MM.1S (cell line): ENCODE measurements around the gene ALKBH3.

Experiments
- DNase-seq: peaks from one replicate; pipeline ENCODE4 v3.0.0-alpha.2; 2015
- H2AFZ ChIP-seq: fragments of 300-600 bp; sonication (generic); 2 replicates; pipeline ENCODE4 v1.6.0; 2016; ENCODE audit warnings: antibody characterized with exemption, low read length
- H3F3A ChIP-seq: fragments of 300-600 bp; sonication (generic); 2 replicates; pipeline ENCODE4 v1.6.1; 2016; ENCODE audit warnings: mild to moderate bottlenecking, antibody characterized with exemption, low read length, moderate library complexity, mixed read lengths; ENCODE audit not compliant: insufficient read depth
- H3K27ac ChIP-seq: fragments of 300-600 bp; sonication (generic); 2 replicates; pipeline ENCODE4 v1.5.1; 2016; ENCODE audit warnings: mild to moderate bottlenecking, low read length
- H3K27me3 ChIP-seq: fragments of 300-600 bp; sonication (generic); replicated peaks from 2 replicates; pipeline ENCODE4 v1.6.0; 2016; ENCODE audit warnings: low read length; ENCODE audit not compliant: insufficient read depth
- H3K36me3 ChIP-seq: fragments of 300-600 bp; sonication (generic); replicated peaks from 2 replicates; pipeline ENCODE4 v1.6.1; 2016; ENCODE audit warnings: mild to moderate bottlenecking, low read length, mixed read lengths; ENCODE audit not compliant: insufficient read depth
- H3K4me1 ChIP-seq: fragments of 300-600 bp; sonication (generic); 2 replicates; pipeline ENCODE4 v1.6.1; 2016; ENCODE audit warnings: low read length, mixed read lengths
- H3K4me2 ChIP-seq: fragments of 300-600 bp; sonication (generic); 2 replicates; pipeline ENCODE4 v1.6.0; 2016; ENCODE audit warnings: low read depth, low read length
- H3K4me3 ChIP-seq: fragments of 300-600 bp; sonication (generic); 2 replicates; pipeline ENCODE4 v1.5.1; 2016; ENCODE audit warnings: low read length, mixed read lengths
- H3K79me2 ChIP-seq: fragments of 300-600 bp; sonication (generic); 2 replicates; pipeline ENCODE4 v1.6.1; 2016; ENCODE audit warnings: mixed run types, low read length, mixed read lengths
- H3K9ac ChIP-seq: fragments of 300-600 bp; sonication (generic); 2 replicates; pipeline ENCODE4 v1.6.1; 2016; ENCODE audit warnings: low read length, mixed read lengths
- H3K9me2 ChIP-seq: fragments of 300-600 bp; sonication (generic); replicated peaks from 2 replicates; pipeline ENCODE4 v1.6.1; 2016; ENCODE audit warnings: mild to moderate bottlenecking, low read length, mixed read lengths; ENCODE audit not compliant: insufficient read depth
- H3K9me3 ChIP-seq: fragments of 300-600 bp; sonication (generic); replicated peaks from 2 replicates; pipeline ENCODE4 v1.6.1; 2016; ENCODE audit warnings: mild to moderate bottlenecking, low read length, mixed read lengths; ENCODE audit not compliant: insufficient read depth
- H4K20me1 ChIP-seq: fragments of 300-600 bp; sonication (generic); 2 replicates; pipeline ENCODE4 v1.6.1; 2016; ENCODE audit warnings: mild to moderate bottlenecking, low read length, moderate library complexity, mixed read lengths; ENCODE audit not compliant: insufficient read depth
- EZH2 ChIP-seq: fragments of 300-600 bp; sonication (generic); optimal IDR thresholded peaks from 2 replicates; pipeline ENCODE3; 2017; ENCODE audit warnings: low read depth, mild to moderate bottlenecking, antibody characterized with exemption, low read length, mixed read lengths
- EZH2phosphoT487 ChIP-seq: fragments of 300-600 bp; sonication (generic); IDR thresholded peaks from 2 replicates; pipeline ENCODE4 v1.6.1; 2018; ENCODE audit warnings: antibody characterized with exemption, low read length
- TF ChIP-seq, protein P1 (sequence below): fragments of 300-600 bp; sonication (generic); IDR thresholded peaks from 2 replicates; pipeline ENCODE4 v1.5.1; 2016; ENCODE audit warnings: antibody characterized with exemption, low read length, mixed read lengths

The ALKBH3 gene

DNA sequence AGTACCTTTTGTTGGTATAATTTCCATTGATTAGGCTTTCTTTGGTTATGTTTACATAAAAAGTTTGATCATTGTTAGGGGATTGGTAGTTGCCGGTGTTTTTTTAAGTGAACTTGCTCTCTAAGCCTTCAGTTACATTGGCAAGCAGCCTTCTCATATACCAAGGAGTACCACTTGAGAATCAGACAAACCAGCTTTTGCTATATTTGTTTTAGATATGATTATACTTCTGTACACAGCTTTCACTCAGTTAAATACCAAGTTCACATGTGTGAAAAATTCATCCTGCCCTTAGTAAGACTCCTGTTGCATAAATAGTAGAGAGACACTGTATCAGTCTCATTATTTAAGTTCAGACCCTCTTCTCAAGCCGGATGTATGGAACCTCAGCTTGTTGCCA is 22.4 kb downstream of the ALKBH3 start:
- H3K27ac ChIP-seq, result no peak overlapping the region
- H2AFZ ChIP-seq, result no peak overlapping the region
- no peaks in the 10 kb centered on the region for H3K9me2 ChIP-seq
- H3K9ac ChIP-seq, result no peak overlapping the region
- peaks cover 21% of the 10 kb centered on the region for H3K4me1 ChIP-seq
- H3K4me3 ChIP-seq, result no peak overlapping the region
- no peaks in the 10 kb centered on the region for H3K9me3 ChIP-seq
- peaks cover 14% of the 10 kb centered on the region for H3F3A ChIP-seq
- TF ChIP-seq EZH2 (no peak), EZH2phosphoT487 (no peak)
- TF ChIP-seq, protein P1, sequence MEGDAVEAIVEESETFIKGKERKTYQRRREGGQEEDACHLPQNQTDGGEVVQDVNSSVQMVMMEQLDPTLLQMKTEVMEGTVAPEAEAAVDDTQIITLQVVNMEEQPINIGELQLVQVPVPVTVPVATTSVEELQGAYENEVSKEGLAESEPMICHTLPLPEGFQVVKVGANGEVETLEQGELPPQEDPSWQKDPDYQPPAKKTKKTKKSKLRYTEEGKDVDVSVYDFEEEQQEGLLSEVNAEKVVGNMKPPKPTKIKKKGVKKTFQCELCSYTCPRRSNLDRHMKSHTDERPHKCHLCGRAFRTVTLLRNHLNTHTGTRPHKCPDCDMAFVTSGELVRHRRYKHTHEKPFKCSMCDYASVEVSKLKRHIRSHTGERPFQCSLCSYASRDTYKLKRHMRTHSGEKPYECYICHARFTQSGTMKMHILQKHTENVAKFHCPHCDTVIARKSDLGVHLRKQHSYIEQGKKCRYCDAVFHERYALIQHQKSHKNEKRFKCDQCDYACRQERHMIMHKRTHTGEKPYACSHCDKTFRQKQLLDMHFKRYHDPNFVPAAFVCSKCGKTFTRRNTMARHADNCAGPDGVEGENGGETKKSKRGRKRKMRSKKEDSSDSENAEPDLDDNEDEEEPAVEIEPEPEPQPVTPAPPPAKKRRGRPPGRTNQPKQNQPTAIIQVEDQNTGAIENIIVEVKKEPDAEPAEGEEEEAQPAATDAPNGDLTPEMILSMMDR, result no peak
- no peak for DNase-seq
- no peak overlapping the region for H3K4me2 ChIP-seq
- no peaks in the 10 kb centered on the region for H3K36me3 ChIP-seq
- peaks cover 11% of the 10 kb centered on the region for H3K79me2 ChIP-seq
- no peaks in the 10 kb centered on the region for H3K27me3 ChIP-seq
- no peaks in the 10 kb centered on the region for H4K20me1 ChIP-seq

DNA sequence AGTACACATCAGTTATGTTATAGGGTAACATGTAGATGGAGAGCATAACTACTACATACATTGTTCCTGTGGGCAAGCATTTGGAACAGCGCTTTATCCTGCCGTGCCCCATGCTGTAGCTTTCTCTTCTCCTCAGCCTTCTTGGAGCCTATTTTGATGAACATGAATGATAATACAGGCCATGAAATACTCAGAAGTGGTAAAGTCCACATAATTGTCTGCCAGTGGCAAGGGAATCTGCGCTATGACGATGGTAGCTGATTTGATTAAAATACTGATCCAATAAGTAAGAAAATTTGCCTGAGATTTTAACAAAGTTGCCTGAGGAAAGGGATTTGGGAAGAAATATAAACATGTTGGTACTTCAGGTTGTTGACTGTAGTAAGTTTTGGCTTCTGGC is 23.3 kb downstream of the ALKBH3 start:
- Histone ChIP-seq H3K9ac (no peak overlapping the region), H3F3A (peaks cover 18% of the 10 kb centered on the region), H3K9me2 (no peaks in the 10 kb centered on the region), H3K79me2 (peaks cover 20% of the 10 kb centered on the region), H3K9me3 (no peaks in the 10 kb centered on the region), H3K4me2 (no peak overlapping the region), H3K36me3 (no peaks in the 10 kb centered on the region), H3K4me1 (peaks cover 29% of the 10 kb centered on the region), H3K4me3 (no peak overlapping the region), H2AFZ (no peak overlapping the region), H4K20me1 (no peaks in the 10 kb centered on the region), H3K27me3 (no peaks in the 10 kb centered on the region), H3K27ac (no peak overlapping the region)
- TF ChIP-seq EZH2phosphoT487, result no peak
- no peak for TF ChIP-seq EZH2
- TF ChIP-seq, protein P1, result no peak
- DNase-seq, result no peak

DNA sequence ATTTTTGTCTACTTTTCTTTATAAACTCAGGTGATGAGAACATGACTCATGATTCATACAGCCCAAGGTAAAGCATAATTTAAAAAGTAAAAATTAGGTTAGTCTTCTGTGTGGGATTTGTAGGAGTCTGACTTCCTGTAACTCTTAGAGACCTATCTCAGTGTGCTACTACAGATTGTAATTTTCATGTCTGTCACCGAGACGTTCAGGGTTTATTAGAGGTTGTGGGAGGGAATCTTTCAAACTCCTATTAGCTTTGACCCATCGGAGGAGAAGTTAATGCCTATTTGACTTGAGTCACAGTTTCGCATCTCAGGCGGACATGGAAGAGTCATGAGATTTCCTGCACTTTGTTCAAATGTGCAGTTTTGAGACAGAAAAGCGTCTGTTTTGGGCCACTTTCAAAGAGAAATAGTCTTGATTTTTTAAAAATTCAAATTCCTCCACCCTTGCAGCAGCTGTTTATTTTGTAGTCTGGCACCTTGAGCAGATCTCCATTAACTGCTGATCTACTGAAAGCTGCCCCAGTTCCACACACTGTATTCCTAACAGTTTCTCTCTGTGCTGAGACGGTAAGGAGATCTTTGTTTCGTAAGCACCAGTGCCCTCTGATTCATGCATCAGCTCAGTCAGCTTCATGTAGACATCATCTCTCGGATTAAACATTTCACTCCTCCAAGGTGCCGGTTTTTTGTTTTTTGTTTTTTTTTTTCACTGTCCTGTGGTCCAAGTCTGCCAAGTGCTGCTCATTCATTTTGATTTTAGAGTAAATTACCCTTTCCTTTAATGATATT is 24.3 kb downstream of the ALKBH3 start:
- H4K20me1 ChIP-seq, result no peaks in the 10 kb centered on the region
- H3K27me3 ChIP-seq, result no peaks in the 10 kb centered on the region
- no peak overlapping the region for H3K9ac ChIP-seq
- H3K27ac ChIP-seq, result no peak overlapping the region
- no peaks in the 10 kb centered on the region for H3K9me2 ChIP-seq
- no peaks in the 10 kb centered on the region for H3K36me3 ChIP-seq
- TF ChIP-seq, protein P1, result no peak
- no peak for TF ChIP-seq EZH2phosphoT487
- no peak for TF ChIP-seq EZH2
- no peak overlapping the region for H3K4me3 ChIP-seq
- peaks cover 18% of the 10 kb centered on the region for H3F3A ChIP-seq
- H3K4me1 ChIP-seq, result peaks cover 29% of the 10 kb centered on the region
- no peaks in the 10 kb centered on the region for H3K9me3 ChIP-seq
- no peak for DNase-seq
- no peak overlapping the region for H3K4me2 ChIP-seq
- H2AFZ ChIP-seq, result no peak overlapping the region
- H3K79me2 ChIP-seq, result peaks cover 30% of the 10 kb centered on the region
